GM18502 (cell line): ENCODE measurements around the gene THRB.
"Not testable (repeated sequence)": the region's sequence is repeated elsewhere in the genome, so short reads cannot be mapped to it uniquely, and the experiment has no call there.

ENCODE experiments used
- ATAC-seq: cut with Tn5 transposase; IDR thresholded peaks from one replicate; pipeline ENCODE4 v1.9.1; 2021; ENCODE audit warnings: mild to moderate bottlenecking; ENCODE audit not compliant: unreplicated experiment, poor library complexity

THRB gene

DNA sequence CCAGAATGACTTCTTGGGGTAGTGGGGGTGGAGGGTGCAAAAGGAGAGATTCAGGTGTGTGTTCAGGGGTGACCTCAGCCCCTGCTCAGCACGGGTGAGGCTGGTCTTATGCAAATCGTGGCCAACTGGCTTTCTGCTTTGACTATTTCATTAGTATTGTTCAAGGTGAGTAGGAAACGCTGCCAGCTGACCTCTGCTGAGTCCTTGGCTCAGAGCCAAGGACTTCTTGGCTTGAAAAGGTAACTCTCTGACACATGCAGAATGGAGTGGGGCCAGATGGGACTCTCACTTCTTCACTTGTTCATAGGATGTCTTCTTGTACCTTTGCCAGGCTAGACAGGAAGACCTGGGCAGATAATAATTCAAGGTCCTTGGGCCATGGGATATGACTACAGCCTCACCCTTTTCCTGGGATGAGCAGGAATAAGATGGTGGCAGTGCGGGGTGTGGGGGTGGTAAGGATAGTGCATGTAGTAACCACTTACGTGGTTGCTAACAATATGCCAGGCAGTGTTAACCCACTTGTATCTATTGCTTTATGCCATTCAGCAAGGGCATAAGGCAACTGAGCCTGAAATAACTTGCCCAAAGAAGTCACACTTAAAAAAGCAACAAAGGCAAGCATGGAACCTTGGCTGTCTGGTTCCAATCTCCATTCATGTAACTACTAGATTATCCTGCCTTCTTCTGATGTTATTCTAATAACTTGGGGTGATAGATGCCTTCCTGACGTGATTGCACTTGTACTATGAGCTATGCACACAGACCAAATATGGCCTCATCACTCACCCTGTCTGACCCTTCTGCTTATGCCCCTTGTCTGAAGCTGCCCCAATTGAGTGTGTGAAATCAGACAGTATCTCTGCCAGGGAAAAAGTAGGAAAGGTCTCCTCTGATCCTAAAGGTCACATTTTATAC is 356.4 kb downstream of the THRB start:
- ATAC-seq = no peak

DNA sequence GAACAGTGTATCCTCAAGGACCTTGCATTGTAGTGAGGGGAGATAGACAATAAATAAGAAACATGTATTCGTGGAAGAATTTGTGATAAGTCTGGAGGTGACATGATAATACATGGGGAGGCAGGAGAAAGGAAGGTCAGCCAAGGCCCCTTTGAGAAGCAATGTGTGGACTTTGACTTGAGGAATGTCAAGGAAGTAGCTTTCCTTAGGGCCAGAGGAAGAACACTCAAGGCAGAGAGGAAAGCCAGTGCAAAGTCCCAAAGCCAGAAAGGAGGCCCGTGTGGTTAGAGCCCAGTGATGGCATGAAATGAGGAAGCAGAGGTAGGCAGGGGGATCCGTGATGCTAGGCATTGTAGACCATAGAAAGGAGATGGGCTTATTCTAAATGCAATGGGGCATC is 357.3 kb downstream of the THRB start:
- ATAC-seq = no peak

- ATAC-seq = no peak
Measured at GRCh38 chr3:24136624-24137310, 357.9 kb downstream of the THRB start.

- ATAC-seq = no peak
Measured at GRCh38 chr3:24135280-24135679, 359.4 kb downstream of the THRB start.

- ATAC-seq = no peak
Measured at GRCh38 chr3:24133942-24134341, 360.7 kb downstream of the THRB start.

GRCh38 chr3:24133436-24133835 is 361.2 kb downstream of the THRB start:
- no peak for ATAC-seq

DNA sequence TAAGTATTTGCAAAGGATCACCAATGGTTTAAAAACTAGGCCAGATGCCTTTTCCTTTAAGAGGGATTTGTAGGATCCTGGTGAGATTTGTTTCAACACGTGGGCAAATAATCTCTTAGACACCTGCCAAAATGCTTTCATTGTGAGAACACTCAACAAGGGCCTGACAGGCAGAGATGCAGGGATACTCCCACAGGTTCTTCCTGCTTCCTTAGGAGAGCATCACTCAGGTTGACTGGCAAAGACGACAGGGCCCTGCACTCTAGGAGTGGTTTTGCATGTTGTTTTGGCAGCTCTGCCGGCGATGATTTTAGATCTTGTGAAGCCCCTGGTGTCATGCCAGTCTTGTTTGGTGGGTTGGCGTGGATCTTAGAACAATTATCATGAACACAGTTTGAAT is 365.1 kb downstream of the THRB start:
- no peak for ATAC-seq

GRCh38 chr3:24128199-24129005 is 366.2 kb downstream of the THRB start:
- ATAC-seq = no peak

DNA sequence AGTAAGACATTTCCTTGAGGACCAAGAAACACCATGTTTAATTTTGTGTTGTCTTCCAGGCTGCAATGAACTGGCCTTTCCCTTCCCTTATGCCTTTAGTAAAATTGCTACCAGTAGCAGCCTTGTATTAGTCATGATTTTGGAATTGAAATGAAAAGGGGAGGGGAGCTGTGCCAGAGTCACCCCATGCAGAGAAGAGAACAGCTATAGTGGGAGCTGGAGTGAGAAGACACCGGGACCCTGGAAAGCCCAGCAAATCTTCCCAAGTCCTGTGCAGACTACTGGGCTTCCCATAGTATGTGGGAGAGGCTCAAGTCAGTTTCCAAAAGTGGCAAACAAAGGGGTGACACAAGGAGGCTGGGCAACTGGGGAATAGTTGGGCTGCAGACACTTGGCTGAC is 371.1 kb downstream of the THRB start:
- ATAC-seq = no peak

DNA sequence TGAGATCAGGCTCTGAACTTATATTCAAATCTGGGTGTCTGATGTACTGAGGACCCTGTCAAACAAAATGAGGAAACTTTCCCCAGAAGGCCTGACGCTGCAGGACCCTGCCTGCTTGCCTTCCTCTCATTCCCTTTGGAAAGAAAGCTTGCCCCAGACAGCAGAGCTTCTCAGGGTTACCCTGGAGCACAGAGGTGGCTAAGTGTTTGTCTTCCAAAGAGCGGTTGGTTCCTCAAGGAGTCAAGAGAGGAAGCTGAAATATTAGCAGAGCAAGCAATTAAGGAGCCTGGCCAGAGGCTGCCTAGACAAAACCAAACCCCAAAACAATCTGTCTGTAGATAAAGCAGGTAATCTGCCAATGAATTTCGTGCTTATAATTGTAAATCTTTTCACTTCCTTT is 374.2 kb downstream of the THRB start:
- no peak for ATAC-seq

DNA sequence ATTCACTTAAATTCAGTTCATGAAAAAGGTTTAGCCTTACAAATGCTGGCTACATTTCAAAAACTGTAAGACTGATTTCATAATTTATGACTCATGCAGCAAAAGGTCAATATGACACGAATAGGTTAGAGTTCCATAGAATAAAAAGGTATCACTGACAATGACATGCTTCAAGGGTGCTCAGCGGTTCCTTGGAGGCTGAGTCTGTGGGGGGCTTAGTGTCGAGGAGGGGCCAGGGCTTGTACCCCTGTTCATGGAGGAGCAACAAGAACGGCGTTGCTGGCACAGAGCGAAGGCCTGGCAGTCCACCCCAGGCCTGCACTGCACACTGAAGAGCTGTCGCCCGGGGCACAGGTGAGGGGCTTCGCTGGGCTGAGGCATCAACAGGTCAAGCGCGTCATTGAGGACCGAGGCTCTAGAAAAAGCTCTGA is 375.3 kb downstream of the THRB start:
- ATAC-seq = no peak

DNA sequence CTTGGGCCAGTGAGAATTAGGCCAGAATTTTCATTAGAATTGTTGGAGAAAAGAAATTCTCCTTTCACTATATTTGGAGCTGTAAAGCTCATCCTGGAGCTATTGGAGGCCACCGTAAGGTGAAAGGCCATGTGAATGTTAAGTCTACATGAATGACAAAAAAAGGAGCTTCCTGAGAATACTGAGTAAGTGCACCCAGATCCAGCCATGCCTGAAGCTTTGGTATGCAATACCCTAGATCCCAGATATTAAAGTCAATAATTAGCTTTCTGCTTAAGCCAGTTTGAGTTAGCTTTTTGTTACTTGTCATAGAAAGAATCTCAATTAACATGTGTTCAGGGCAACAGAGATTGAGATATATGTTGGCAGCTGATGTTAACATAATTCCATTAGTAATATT is 377.1 kb downstream of the THRB start:
- ATAC-seq = no peak

- ATAC-seq = no peak
Measured at GRCh38 chr3:24111711-24112110, 382.9 kb downstream of the THRB start.

- ATAC-seq = no peak
Measured at GRCh38 chr3:24110051-24110450, 384.6 kb downstream of the THRB start.

DNA sequence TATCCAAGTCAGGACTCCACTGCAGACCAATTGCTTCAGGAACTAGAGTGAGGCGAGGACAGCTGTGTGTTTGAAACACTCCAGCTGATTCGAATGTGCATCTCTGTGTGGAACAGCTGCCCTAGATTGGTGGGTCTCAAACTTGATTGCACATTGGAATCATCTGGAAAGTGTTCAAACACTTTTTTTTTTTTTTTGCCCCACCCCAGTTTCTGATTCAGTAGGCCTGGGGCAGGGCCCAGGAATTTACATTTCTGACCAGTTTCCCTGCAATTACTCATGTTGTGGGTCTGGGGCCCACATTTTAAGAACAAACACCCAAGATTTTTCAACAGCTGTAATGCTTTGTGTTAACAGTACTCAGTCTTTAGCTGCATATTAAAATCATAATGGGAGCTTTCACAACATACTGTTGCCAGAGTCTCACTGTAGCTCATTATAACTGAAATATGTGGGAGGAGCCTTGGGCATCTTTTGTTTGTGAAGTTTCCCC is 392.9 kb downstream of the THRB start:
- no peak for ATAC-seq

DNA sequence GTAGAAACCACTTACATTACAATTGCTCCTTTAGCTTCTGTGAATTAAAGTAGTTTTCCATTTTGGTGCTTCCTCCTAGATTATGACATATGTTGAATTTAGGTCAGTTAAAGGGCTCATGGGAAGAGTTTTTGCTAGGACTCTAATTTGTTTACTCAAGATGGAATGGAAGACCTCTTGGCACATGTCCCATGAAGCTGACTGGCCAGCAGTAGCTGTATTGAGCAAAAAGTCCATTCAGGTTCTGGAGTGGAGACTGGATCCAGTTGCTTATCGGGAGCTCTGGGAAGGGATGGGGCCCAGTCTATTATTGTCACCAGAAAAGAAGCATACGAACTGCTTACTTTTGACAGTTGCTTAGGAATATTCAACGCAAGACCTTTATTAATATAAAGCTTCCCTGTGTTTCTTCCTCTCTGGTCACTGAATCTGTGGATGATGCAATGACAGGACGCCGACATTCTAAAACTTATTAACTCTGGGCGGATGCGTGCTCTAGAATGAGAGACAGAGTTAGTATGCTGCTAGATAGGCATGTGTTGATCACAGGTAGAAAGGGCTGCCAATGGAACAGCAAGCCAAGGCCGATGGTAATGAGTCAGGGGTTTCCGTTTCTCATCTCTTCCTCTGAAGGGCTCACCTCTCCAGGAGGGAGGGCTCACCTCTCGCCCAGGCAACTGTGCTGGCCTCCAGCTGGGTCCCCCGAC is 393.8 kb downstream of the THRB start:
- no peak for ATAC-seq

GRCh38 chr3:24096695-24097290 is 397.9 kb downstream of the THRB start:
- ATAC-seq = no peak

DNA sequence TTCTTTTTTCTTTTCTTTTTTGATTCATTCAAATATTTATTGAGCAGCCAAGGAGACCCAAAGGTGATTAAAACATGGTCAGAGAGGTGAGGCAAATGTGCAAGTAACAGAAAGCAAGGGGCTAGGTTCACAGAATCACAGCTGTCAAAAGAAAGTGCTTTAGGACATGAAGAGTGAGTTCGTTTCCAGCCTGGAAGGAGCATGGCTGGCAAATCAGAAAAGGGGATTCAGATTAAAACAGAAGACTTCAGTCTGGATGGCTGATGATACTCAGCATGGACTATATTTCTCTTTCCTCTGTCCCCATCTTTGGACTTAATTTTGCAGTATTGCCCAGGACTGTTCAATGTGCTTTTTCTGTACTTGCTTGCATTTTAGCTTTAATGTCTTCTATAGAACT is 398.4 kb downstream of the THRB start:
- no peak for ATAC-seq

DNA sequence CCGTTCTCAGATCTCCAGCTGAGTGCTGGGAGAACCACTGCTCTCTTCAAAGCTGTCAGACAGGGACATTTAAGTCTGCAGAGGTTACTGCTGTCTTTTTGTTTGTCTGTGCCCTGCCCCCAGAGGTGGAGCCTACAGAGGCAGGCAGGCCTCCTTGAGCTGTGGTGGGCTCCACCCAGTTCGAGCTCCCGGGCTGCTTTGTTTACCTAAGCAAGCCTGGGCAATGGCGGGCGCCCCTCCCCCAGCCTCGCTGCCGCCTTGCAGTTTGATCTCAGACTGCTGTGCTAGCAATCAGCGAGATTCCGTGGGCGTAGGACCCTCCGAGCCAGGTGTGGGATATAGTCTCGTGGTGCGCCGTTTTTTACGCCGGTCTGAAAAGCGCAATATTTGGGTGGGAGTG is 399.8 kb downstream of the THRB start:
- not testable (repeated sequence) for ATAC-seq

DNA sequence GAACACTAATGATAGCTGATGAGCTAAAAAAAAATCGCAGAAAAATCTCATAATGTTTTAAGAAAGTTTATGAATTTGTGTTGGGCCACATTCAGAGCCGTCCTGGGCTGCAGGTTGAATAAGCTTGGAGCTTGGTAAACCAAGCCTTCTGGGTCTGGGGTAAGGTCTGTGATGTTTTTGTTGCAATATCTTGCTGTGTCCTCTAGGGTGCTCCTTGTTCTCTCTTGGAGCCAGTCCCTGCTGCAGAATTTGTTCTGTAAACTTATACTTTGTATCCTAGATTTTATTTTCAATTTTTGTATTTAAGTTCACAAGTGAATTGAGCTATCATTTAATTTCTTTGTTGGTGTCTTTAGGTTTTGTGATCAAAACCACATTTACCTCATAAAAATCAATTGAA is 405.9 kb downstream of the THRB start:
- ATAC-seq = peak; percentile 81
